HEK293 (cell line): ENCODE results near the gene GCDH.
A peak's percentile ranks its signal among the peaks of the same experiment; 100 is the strongest.

Experiments used
- CTCF ChIA-PET: fragments of 350-600 bp; formaldehyde crosslinking; extraction: SDS; loops from one replicate; lab custom pipeline; 2021; ENCODE audit warnings: antibody characterized with exemption; lab: Yijun Ruan, JAX
- POLR2A ChIA-PET: fragments of 300-600 bp; formaldehyde crosslinking; extraction: SDS; loops from one replicate; lab custom pipeline; 2020; ENCODE audit warnings: antibody characterized with exemption, inconsistent platforms; lab: Yijun Ruan, JAX
- H3K27ac ChIP-seq: fragments of 200-500 bp; sonication (Bioruptor generic); 2 replicates; pipeline ENCODE4 v1.5.1; 2014; ENCODE audit warnings: low read depth, low read length, control low read depth, inconsistent platforms; ENCODE audit errors: extremely low read depth
- H3K36me3 ChIP-seq, 2 experiments: fragments of 200-500 bp in 1 of 2; sonication (Bioruptor generic) in 1 of 2; 1 replicate in 1 of 2; 2 replicates in 1 of 2; pipeline ENCODE4 v1.5.1; 2014 to 2017; ENCODE audit warnings: inconsistent platforms in 2 of 2, low read length in 2 of 2; ENCODE audit not compliant: control insufficient read depth in 2 of 2, insufficient read depth in 1 of 2
- H3K4me1 ChIP-seq: fragments of 200-500 bp; sonication (Bioruptor generic); 2 replicates; pipeline ENCODE4 v1.5.1; 2014; ENCODE audit warnings: mild to moderate bottlenecking, low read length, inconsistent platforms; ENCODE audit not compliant: control insufficient read depth, insufficient read depth
- H3K4me3 ChIP-seq: 2 replicates; pipeline ENCODE4 v1.5.1; 2011; ENCODE audit warnings: low read depth, mild to moderate bottlenecking, control low read depth, low read length, moderate library complexity
- H3K9me3 ChIP-seq: fragments of 200-500 bp; sonication (Bioruptor generic); 2 replicates; pipeline ENCODE4 v1.5.1; 2014; ENCODE audit warnings: low read depth, low read length, inconsistent platforms; ENCODE audit not compliant: control insufficient read depth, insufficient read depth
- ATF2 ChIP-seq: fragments of 450-650 bp; formaldehyde crosslinking; IDR thresholded peaks from 2 replicates; pipeline ENCODE4 v1.5.1; 2016; ENCODE audit warnings: missing biosample characterization, missing genetic modification characterization, low read depth
- GLIS1 ChIP-seq: fragments of 450-650 bp; formaldehyde crosslinking; IDR thresholded peaks from 2 replicates; pipeline ENCODE4 v1.5.1; 2016; ENCODE audit warnings: missing biosample characterization, missing genetic modification characterization
- GLIS2 ChIP-seq: fragments of 450-650 bp; formaldehyde crosslinking; IDR thresholded peaks from 2 replicates; pipeline ENCODE4 v1.5.1; 2016; ENCODE audit warnings: missing biosample characterization, missing genetic modification characterization
- SETDB1 ChIP-seq: IDR thresholded peaks from one replicate; pipeline ENCODE4 v1.6.1; 2017; ENCODE audit warnings: mild to moderate bottlenecking, low read length, moderate library complexity, mixed read lengths; ENCODE audit not compliant: insufficient read length
- SP2 ChIP-seq: fragments of 450-650 bp; formaldehyde crosslinking; IDR thresholded peaks from 2 replicates; pipeline ENCODE4 v1.5.1; 2016; ENCODE audit warnings: missing biosample characterization, missing genetic modification characterization
- TSHZ1 ChIP-seq: fragments of 450-650 bp; formaldehyde crosslinking; IDR thresholded peaks from 2 replicates; pipeline ENCODE4 v1.5.1; 2016; ENCODE audit warnings: missing biosample characterization, missing genetic modification characterization, borderline replicate concordance
- ZBTB20 ChIP-seq: fragments of 450-650 bp; formaldehyde crosslinking; IDR thresholded peaks from 2 replicates; pipeline ENCODE4 v1.5.1; 2016; ENCODE audit warnings: missing biosample characterization, missing genetic modification characterization
- ZBTB8A ChIP-seq: fragments of 450-650 bp; formaldehyde crosslinking; IDR thresholded peaks from 2 replicates; pipeline ENCODE4 v1.5.1; 2016; ENCODE audit warnings: missing biosample characterization, missing genetic modification characterization
- ZNF121 ChIP-seq: fragments of 450-650 bp; formaldehyde crosslinking; IDR thresholded peaks from 2 replicates; pipeline ENCODE4 v1.5.1; 2016; ENCODE audit warnings: missing biosample characterization, missing genetic modification characterization
- ZNF169 ChIP-seq: fragments of 450-650 bp; formaldehyde crosslinking; IDR thresholded peaks from 2 replicates; pipeline ENCODE4 v1.5.1; 2016; ENCODE audit warnings: missing biosample characterization, missing genetic modification characterization
- ZNF202 ChIP-seq: fragments of 450-650 bp; formaldehyde crosslinking; IDR thresholded peaks from 2 replicates; pipeline ENCODE4 v1.5.1; 2016; ENCODE audit warnings: missing biosample characterization, missing genetic modification characterization, borderline replicate concordance
- ZNF214 ChIP-seq: fragments of 450-650 bp; formaldehyde crosslinking; IDR thresholded peaks from 2 replicates; pipeline ENCODE4 v1.5.1; 2017; ENCODE audit warnings: missing biosample characterization, mild to moderate bottlenecking, missing genetic modification characterization, borderline replicate concordance
- ZNF280C ChIP-seq: fragments of 450-650 bp; formaldehyde crosslinking; IDR thresholded peaks from 2 replicates; pipeline ENCODE4 v1.5.1; 2016; ENCODE audit warnings: missing biosample characterization, missing genetic modification characterization
- ZNF335 ChIP-seq: fragments of 450-650 bp; formaldehyde crosslinking; conservative IDR thresholded peaks from 2 replicates; pipeline ENCODE4 v1.5.1; 2016; ENCODE audit warnings: missing biosample characterization, missing genetic modification characterization
- ZNF426 ChIP-seq: fragments of 450-650 bp; formaldehyde crosslinking; IDR thresholded peaks from 2 replicates; pipeline ENCODE4 v1.5.1; 2017; ENCODE audit warnings: missing biosample characterization, missing genetic modification characterization, mild to moderate bottlenecking, inconsistent platforms, moderate library complexity
- ZNF670 ChIP-seq: fragments of 450-650 bp; formaldehyde crosslinking; IDR thresholded peaks from 2 replicates; pipeline ENCODE4 v1.5.1; 2016; ENCODE audit warnings: missing biosample characterization, missing genetic modification characterization, low read depth
- TF ChIP-seq, protein P1 (sequence below): IDR thresholded peaks from 2 replicates; pipeline ENCODE4 v1.6.1; 2011; ENCODE audit warnings: mild to moderate bottlenecking, low read depth, low read length, borderline replicate concordance
- TF ChIP-seq, protein P2 (sequence below): fragments of 450-650 bp; formaldehyde crosslinking; IDR thresholded peaks from 2 replicates; pipeline ENCODE4 v1.5.1; 2016; ENCODE audit warnings: missing biosample characterization, missing genetic modification characterization

GCDH gene

DNA sequence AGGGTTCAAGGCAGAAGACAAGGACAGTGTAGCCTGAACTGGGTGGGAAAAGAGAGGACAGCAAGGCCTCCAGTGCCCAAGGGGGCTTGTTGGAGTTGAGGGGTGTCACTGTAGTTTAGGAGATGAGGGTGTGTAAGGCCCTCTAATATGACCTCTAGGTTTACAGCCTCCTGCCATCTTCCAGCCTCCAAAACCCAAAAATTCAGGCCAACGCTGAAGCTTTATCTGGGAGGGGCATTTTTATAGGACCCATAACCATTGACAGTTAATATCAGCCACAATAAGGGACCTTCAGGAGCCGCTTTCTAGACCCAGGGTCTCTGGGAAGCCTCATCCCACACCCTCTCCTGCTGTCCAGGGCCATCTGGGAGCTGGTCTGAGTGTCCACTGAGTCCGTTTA lies 6.8 kb upstream of the GCDH start:
- no peaks in the 10 kb centered on the region; a peak in 1 of 3 replicates for H3K36me3 ChIP-seq
- TF ChIP-seq SETDB1, result peak; percentile 46
- no peak for TF ChIP-seq ZBTB20
- no peak for TF ChIP-seq ZNF670 (tag by site-specific recombination)
- no peak for TF ChIP-seq ZNF426 (tag by site-specific recombination)
- no peak overlapping the region for H3K27ac ChIP-seq
- no peaks in the 10 kb centered on the region for H3K9me3 ChIP-seq
- no peak overlapping the region for H3K4me3 ChIP-seq
- ChIA-PET POLR2A (interaction anchor here (0.6 to 1.6 kb wide), 3 partner anchors 35 to 78 kb away, joined by 3 to 10 read pairs (median 3); partner anchors contain the start of genes FARSA, RNASEH2A and SYCE2), CTCF (interaction anchor here (1.0 to 2.1 kb wide), 5 partner anchors 11 to 47 kb away, joined by 4 to 15 read pairs (median 5); no protein-coding TSS in a partner anchor)
- no peaks in the 10 kb centered on the region for H3K4me1 ChIP-seq

DNA sequence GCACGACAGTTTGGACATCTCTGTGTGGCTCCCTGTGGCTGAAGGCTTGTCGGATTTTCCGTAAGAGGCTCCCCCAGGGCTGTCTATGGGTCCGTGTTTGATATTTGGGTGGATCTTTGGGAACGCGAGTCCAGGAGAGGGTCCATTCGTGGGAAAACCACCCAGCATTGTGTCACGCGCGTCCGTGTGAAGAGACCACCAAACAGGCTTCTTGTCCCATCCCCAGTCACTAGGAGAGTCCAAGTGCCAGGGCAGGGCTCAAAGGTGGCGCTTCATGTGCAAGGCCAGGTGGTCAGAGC lies 6.4 kb upstream of the GCDH start:
- POLR2A ChIA-PET, result interaction anchor here (0.6 to 1.6 kb wide), 8 partner anchors 9 to 91 kb away, joined by 3 to 10 read pairs (median 3); partner anchors contain the start of genes CALR, FARSA, RNASEH2A and SYCE2
- Histone ChIP-seq H3K4me3 (peak overlapping the region; percentile 12), H3K36me3 (no peaks in the 10 kb centered on the region; a peak in 1 of 3 replicates), H3K9me3 (no peaks in the 10 kb centered on the region), H3K27ac (no peak overlapping the region), H3K4me1 (no peaks in the 10 kb centered on the region)
- no peak for TF ChIP-seq ZNF121 (tag by site-specific recombination)
- no peak for TF ChIP-seq TSHZ1 (tag by site-specific recombination)
- no peak for TF ChIP-seq ZNF169 (tag by site-specific recombination)
- no peak for TF ChIP-seq SP2 (tag by site-specific recombination)
- TF ChIP-seq ZNF214 (tag by site-specific recombination), result no peak
- no peak for TF ChIP-seq ATF2
- CTCF ChIA-PET, result interaction anchor here (0.6 to 2.1 kb wide), 11 partner anchors 11 to 258 kb away, joined by 3 to 15 read pairs (median 4); partner anchors contain the start of gene RAD23A

- Histone ChIP-seq H3K9me3 (no peaks in the 10 kb centered on the region), H3K27ac (peak overlapping the region; percentile 21; the same call in 1 of the 2 replicates), H3K4me1 (no peaks in the 10 kb centered on the region), H3K4me3 (peak overlapping the region; percentile 29), H3K36me3 (no peaks in the 10 kb centered on the region)
- POLR2A ChIA-PET, result interaction anchor here (0.6 to 1.6 kb wide), 12 partner anchors 10 to 94 kb away, joined by 3 to 10 read pairs (median 3); partner anchors contain the start of genes CALR, FARSA, JUNB and RNASEH2A
- CTCF ChIA-PET, result interaction anchor here (0.6 to 2.1 kb wide), 15 partner anchors 10 to 794 kb away, joined by 3 to 15 read pairs (median 4); partner anchors contain the start of gene RAD23A
- TF ChIP-seq GLIS1 (tag by site-specific recombination) (peak; percentile 79), ZNF280C (tag by site-specific recombination) (no peak), ZBTB8A (tag by site-specific recombination) (peak; percentile 50), ZNF202 (tag by site-specific recombination) (no peak), ZBTB20 (peak; percentile 89), GLIS2 (tag by site-specific recombination) (peak; percentile 41; the same call in 1 of the 2 replicates), ZNF335 (tag by site-specific recombination) (0 out of 2 replicates have a peak, but pooled peaks have one; percentile 23)
- TF ChIP-seq, protein P1, sequence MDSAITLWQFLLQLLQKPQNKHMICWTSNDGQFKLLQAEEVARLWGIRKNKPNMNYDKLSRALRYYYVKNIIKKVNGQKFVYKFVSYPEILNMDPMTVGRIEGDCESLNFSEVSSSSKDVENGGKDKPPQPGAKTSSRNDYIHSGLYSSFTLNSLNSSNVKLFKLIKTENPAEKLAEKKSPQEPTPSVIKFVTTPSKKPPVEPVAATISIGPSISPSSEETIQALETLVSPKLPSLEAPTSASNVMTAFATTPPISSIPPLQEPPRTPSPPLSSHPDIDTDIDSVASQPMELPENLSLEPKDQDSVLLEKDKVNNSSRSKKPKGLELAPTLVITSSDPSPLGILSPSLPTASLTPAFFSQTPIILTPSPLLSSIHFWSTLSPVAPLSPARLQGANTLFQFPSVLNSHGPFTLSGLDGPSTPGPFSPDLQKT, result no peak
- TF ChIP-seq, protein P2, sequence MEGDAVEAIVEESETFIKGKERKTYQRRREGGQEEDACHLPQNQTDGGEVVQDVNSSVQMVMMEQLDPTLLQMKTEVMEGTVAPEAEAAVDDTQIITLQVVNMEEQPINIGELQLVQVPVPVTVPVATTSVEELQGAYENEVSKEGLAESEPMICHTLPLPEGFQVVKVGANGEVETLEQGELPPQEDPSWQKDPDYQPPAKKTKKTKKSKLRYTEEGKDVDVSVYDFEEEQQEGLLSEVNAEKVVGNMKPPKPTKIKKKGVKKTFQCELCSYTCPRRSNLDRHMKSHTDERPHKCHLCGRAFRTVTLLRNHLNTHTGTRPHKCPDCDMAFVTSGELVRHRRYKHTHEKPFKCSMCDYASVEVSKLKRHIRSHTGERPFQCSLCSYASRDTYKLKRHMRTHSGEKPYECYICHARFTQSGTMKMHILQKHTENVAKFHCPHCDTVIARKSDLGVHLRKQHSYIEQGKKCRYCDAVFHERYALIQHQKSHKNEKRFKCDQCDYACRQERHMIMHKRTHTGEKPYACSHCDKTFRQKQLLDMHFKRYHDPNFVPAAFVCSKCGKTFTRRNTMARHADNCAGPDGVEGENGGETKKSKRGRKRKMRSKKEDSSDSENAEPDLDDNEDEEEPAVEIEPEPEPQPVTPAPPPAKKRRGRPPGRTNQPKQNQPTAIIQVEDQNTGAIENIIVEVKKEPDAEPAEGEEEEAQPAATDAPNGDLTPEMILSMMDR (tag by site-specific recombination), result peak; percentile 11; the same call in 1 of the 2 replicates
Measured at GRCh38 chr19:12884926-12885748, 5.8 kb upstream of the GCDH start.
